ENCODE results near the gene PKP3. TPM values are rescaled to one million over a fixed set of nuclear protein-coding genes. Genes with fewer than 3 reads are reported as not detected.

Gene PKP3
- total RNA-seq, 1 donor from 2014 or later: 23.9 TPM

DNA sequence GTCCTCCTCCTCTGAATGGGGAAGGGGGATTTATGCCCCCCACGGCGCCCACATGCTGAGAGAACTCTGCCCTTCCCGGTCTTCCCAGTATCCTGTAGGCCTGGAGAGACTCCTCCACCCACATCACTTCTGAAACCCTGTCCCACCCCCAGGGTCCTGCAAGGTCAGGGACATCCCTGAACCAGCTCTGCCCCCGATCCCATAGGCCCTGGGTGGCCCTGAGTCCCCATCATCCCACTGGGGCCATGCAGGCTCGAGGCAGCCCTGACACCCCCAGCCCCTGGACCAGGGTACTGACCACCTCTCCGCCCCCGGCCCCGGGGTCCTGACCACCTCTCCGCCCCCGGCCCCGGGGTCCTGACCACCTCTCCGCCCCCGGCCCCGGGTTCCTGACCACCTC is 13.0 kb upstream of the PKP3 start:
- peaks cover 7% of the 10 kb centered on the region for H3K27me3 ChIP-seq (ENCODE audit: control insufficient read depth, insufficient read depth, low read length)
- no peaks in the 10 kb centered on the region for H3K36me3 ChIP-seq (ENCODE audit: control insufficient read depth, insufficient read depth, low read length)
- DNase-seq (ENCODE audit: low read depth): no peak
- TF ChIP-seq, protein P1, sequence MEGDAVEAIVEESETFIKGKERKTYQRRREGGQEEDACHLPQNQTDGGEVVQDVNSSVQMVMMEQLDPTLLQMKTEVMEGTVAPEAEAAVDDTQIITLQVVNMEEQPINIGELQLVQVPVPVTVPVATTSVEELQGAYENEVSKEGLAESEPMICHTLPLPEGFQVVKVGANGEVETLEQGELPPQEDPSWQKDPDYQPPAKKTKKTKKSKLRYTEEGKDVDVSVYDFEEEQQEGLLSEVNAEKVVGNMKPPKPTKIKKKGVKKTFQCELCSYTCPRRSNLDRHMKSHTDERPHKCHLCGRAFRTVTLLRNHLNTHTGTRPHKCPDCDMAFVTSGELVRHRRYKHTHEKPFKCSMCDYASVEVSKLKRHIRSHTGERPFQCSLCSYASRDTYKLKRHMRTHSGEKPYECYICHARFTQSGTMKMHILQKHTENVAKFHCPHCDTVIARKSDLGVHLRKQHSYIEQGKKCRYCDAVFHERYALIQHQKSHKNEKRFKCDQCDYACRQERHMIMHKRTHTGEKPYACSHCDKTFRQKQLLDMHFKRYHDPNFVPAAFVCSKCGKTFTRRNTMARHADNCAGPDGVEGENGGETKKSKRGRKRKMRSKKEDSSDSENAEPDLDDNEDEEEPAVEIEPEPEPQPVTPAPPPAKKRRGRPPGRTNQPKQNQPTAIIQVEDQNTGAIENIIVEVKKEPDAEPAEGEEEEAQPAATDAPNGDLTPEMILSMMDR (IDR thresholded peaks at IDR 0.05; ENCODE audit: insufficient read depth, low read length, poor library complexity, severe bottlenecking): no peak
- H3K4me3 ChIP-seq (ENCODE audit: low read depth, low read length): no peak overlapping the region

DNA sequence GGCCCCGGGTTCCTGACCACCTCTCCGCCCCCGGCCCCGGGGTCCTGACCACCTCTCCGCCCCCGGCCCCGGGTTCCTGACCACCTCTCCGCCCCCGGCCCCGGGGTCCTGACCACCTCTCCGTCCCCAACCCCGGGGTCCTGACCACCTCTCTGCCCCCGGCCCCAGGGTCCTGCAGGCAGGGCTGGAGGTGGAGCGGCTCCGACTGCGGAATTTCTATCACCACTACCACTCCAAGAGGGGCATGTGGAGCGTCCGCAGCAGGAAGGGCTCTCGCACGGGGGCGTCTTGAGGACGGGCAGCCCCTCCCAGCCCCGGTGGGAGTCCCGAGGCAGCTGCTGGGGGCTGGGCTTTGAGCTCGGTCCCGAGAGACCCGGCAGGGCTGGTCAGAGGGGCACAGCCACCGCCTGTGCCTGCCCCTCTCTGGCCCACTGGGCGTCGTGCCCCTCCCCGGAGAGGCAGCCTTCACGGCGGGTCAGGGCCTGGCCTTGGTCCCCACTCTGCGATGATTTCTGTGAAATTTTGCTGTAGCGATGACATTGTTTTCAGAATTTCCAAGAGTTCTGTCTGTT is 12.4 kb upstream of the PKP3 start:
- H3K36me3 ChIP-seq (ENCODE audit: control insufficient read depth, insufficient read depth, low read length): no peaks in the 10 kb centered on the region
- DNase-seq (ENCODE audit: low read depth): no peak
- no peak overlapping the region for H3K4me3 ChIP-seq (ENCODE audit: low read depth, low read length)
- TF ChIP-seq, protein P1 (IDR thresholded peaks at IDR 0.05; ENCODE audit: insufficient read depth, low read length, poor library complexity, severe bottlenecking): no peak
- peaks cover 7% of the 10 kb centered on the region for H3K27me3 ChIP-seq (ENCODE audit: control insufficient read depth, insufficient read depth, low read length)

- peaks cover 7% of the 10 kb centered on the region for H3K27me3 ChIP-seq (ENCODE audit: control insufficient read depth, insufficient read depth, low read length)
- no peak for DNase-seq (ENCODE audit: low read depth)
- no peak overlapping the region for H3K4me3 ChIP-seq (ENCODE audit: low read depth, low read length)
- no peaks in the 10 kb centered on the region for H3K36me3 ChIP-seq (ENCODE audit: control insufficient read depth, insufficient read depth, low read length)
- TF ChIP-seq, protein P1 (IDR thresholded peaks at IDR 0.05; ENCODE audit: insufficient read depth, low read length, poor library complexity, severe bottlenecking): no peak
These were observed 11.9 kb upstream of the PKP3 start for GRCh38 chr11:382081-382629.

GRCh38 chr11:383431-383830 is 10.6 kb upstream of the PKP3 start:
- TF ChIP-seq, protein P1 (IDR thresholded peaks at IDR 0.05; ENCODE audit: insufficient read depth, low read length, poor library complexity, severe bottlenecking): no peak
- Histone ChIP-seq H3K4me3 (ENCODE audit: low read depth, low read length) (no peak overlapping the region), H3K36me3 (ENCODE audit: control insufficient read depth, insufficient read depth, low read length) (no peaks in the 10 kb centered on the region), H3K27me3 (ENCODE audit: control insufficient read depth, insufficient read depth, low read length) (peaks cover 10% of the 10 kb centered on the region)
- DNase-seq (ENCODE audit: low read depth): no peak

GRCh38 chr11:384511-384910 is 9.5 kb upstream of the PKP3 start:
- H3K36me3 ChIP-seq (ENCODE audit: control insufficient read depth, insufficient read depth, low read length): no peaks in the 10 kb centered on the region
- no peak overlapping the region for H3K4me3 ChIP-seq (ENCODE audit: low read depth, low read length)
- H3K27me3 ChIP-seq (ENCODE audit: control insufficient read depth, insufficient read depth, low read length): peaks cover 10% of the 10 kb centered on the region
- TF ChIP-seq, protein P1 (IDR thresholded peaks at IDR 0.05; ENCODE audit: insufficient read depth, low read length, poor library complexity, severe bottlenecking): no peak
- no peak for DNase-seq (ENCODE audit: low read depth)
